Raji (cell line): ENCODE data around the gene NTMT2.

Experiments used
- POLR2A ChIP-seq: IDR thresholded peaks from 2 replicates; pipeline ENCODE4 v1.6.1; 2011; ENCODE audit warnings: low read depth, low read length, control low read depth; ENCODE audit not compliant: insufficient read depth

Gene NTMT2

DNA sequence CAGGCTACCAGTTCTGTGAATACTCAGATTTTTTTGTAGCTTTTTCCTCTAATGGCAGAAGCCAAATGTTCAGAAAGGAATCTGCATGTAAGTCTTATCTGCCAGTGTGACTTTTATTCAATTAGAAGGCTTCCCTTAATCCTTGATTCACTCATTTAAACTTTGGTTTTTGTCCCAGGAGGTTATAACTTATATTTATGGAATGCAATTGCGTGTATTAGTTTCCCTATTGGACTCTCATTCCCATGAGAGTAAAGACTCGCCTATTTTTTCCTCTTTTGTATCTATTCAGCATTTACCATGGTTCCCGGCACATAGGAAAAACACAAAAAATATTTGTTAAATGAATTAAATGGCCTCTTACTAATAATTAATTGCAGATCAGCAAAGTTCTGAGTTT, 3.5 kb downstream of the NTMT2 start:
- no peak for TF ChIP-seq POLR2A

GRCh38 chr1:170150016-170150415, 4.3 kb downstream of the NTMT2 start:
- TF ChIP-seq POLR2A = no peak

DNA sequence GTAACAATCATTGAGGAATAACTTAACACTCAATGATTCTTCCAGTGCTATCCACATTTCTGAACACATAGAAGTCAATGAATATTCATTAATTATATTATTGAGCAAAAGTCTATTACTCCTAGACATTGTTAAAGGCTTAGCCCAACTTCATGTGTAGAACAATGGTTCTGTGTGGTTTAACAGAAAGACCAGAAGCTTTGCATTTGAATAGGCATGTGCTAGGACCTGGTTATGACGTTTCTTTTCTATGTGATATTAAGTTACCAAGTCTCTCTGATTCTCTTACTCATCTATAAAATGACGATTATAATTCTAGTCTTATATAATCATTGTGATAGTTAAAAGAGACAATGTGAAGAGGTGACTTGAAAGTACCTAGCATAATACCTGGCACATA, 5.2 kb downstream of the NTMT2 start:
- TF ChIP-seq POLR2A = no peak

- TF ChIP-seq POLR2A = no peak
These were observed 7.7 kb downstream of the NTMT2 start for GRCh38 chr1:170153417-170153816.

- no peak for TF ChIP-seq POLR2A
These were observed 9.3 kb downstream of the NTMT2 start for GRCh38 chr1:170155055-170155454.

DNA sequence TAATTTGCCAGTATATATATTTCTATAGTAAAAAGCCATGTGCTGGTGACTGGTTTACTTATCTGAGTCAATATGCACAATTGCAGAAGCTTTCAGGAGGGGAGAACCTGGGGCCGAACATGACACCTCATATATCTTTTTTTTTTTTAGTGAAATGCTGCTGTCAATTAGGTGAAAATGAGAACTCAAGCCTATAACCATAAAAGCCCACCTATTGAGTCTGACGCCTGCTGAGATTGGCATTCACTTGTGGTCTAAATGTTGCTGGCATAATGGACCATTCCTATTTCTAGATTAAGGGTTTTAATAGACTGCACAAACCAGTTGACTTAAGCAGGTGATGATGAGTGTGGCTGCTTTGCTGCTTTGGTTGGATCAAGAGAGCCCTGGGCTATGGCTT, 10.8 kb downstream of the NTMT2 start:
- TF ChIP-seq POLR2A = no peak

- TF ChIP-seq POLR2A = no peak
These were observed 12.1 kb downstream of the NTMT2 start for GRCh38 chr1:170157820-170158219.

- TF ChIP-seq POLR2A = no peak
These were observed 16.9 kb downstream of the NTMT2 start for GRCh38 chr1:170162459-170163246.

DNA sequence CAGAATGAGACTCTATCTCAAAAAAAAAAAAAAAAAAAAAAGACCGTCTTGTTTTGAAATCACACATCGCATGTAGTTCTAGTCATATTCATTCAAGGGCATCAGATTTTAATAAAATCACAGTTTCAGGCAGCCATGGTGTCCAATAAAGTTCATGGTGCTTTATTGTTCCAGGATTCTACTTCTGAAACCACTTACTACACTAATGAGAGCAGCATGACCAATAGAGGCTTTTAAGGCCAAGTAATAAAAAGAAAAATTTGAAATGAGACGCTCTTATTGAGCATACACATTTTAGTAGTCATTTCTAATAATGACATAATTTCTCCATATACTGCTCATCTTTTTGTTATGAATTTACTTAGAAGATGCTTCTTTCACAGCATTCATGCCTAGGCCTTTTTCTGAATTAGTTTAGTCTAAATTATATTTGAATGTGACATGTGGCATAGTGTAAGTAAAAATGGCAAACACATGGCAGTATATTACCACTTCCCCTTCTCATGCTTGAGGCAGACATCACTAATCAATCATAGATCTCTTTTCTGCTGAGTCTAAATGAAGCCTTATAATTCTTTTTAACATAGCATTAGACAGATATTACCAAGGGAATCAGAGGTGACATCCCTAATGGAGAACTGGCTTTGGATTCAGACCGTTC, 18.5 kb downstream of the NTMT2 start:
- no peak for TF ChIP-seq POLR2A

GRCh38 chr1:170166518-170167180, 20.9 kb downstream of the NTMT2 start:
- no peak for TF ChIP-seq POLR2A

DNA sequence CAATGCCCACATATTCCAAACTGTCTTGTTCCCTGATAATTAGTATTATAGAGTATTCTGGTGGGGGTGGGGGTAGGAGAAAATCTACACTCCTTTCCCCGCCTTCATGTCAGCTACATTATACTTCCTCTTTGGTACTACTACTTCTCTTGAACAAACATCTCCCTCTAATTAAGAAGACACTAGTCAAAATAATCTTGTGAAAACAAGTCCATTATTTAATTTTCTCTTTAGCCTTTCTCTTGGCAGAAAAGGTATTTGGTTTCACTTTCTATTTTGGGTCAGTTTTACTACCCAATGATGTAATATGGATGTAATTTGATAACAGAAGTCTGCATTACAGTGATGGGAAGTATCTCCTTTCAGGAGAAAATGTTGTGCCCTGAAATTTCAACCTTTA, 22.5 kb downstream of the NTMT2 start:
- TF ChIP-seq POLR2A = no peak

DNA sequence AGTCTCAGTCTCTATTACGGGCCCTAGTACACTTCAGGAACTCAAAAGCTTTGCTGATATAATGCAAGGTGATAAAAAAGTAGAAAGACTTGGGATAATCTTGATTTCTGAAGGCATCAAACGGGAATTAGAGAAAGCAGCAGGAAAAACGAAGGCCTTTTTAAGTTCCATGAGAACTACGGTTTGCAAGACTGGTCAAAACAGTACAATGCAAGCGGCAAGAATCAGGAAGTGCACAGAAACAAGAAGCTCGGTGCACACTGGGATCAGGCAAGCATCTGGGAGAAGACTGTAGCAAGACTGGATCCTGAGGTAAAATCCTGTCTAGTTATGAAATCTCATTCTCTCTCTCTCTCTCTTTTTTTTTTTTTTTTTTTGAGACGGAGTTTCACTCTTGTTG, 28.6 kb downstream of the NTMT2 start:
- no peak for TF ChIP-seq POLR2A

DNA sequence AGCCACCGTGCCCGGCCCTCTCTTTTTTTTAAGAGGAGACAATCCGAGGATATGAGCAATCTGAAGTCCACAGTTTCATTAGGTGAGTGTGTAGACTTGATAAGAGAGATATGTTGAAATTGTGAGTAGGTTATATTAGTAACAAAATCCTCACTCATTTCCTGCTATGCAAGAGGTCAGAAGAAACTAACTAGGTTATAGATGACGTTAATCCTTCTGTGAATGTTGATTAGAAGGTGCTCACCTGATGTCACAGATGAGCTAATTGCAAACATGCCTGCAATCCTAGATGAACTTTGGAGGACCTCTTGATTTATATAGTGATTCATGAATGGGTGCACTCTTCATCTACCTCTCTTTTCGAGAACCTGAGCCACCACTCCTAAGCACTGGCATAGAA, 29.3 kb downstream of the NTMT2 start:
- no peak for TF ChIP-seq POLR2A

DNA sequence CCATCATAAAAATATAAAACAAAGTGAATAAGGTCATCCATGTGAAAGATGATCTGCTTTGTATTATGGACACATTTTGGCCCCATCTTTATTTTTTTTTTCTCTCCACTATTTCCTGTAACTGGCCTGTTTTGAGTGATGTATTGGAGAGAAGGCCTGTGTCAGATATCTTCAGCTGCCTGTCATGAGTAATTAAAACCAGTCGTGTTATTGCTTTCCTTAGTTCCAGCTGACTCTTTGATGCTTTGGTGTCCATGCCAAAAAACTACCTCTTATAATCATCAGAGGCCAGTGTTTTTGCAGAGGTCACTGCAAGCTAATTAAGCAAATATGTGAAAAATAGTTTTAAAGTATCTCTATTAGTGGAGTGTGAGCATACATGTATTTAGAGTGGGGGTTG, 29.7 kb downstream of the NTMT2 start:
- no peak for TF ChIP-seq POLR2A

- no peak for TF ChIP-seq POLR2A
These were observed 31.0 kb downstream of the NTMT2 start for GRCh38 chr1:170176772-170177171.

GRCh38 chr1:170182442-170182841, 36.7 kb downstream of the NTMT2 start:
- TF ChIP-seq POLR2A = no peak
